K562 (cell line): Measurements from ENCODE around the gene NR3C1. TPM values are rescaled to one million over a fixed set of nuclear protein-coding genes. Genes with fewer than 3 reads are reported as not detected.

Source experiments
- E2F4 ChIP-seq: sonication (generic); formaldehyde crosslinking; IDR thresholded peaks from 2 replicates; pipeline ENCODE4 v1.8.0; 2022; ENCODE audit warnings: mild to moderate bottlenecking, low read depth, missing genetic modification reagents
- FOSL1 ChIP-seq: fragments of 200-800 bp; sonication (Bioruptor generic); conservative IDR thresholded peaks from 2 replicates; pipeline ENCODE4 v1.6.1; 2016; ENCODE audit warnings: missing genetic modification characterization, missing compliant biosample characterization
- GTF2B ChIP-seq: IDR thresholded peaks from 2 replicates; pipeline ENCODE4 v1.6.1; 2011; ENCODE audit not compliant: insufficient read length; ENCODE audit errors: extremely low read depth
- NEUROD1 ChIP-seq: fragments of 150-350 bp; IDR thresholded peaks from 2 replicates; pipeline ENCODE4 v1.6.1; 2014; ENCODE audit warnings: borderline replicate concordance, low read length, low read depth; ENCODE audit not compliant: partially characterized antibody
- NR3C1 ChIP-seq: sonication (generic); formaldehyde crosslinking; IDR thresholded peaks from 2 replicates; pipeline ENCODE4 v1.8.1; 2022; ENCODE audit warnings: missing genetic modification reagents
- PRPF4 ChIP-seq: fragments of 200-400 bp; formaldehyde crosslinking; IDR thresholded peaks from one replicate; pipeline ENCODE4 v1.6.1; 2017; ENCODE audit warnings: low read length, low read depth, mild to moderate bottlenecking; ENCODE audit not compliant: insufficient read depth, poor library complexity, severe bottlenecking
- TCFL5 ChIP-seq: fragments of 250-450 bp; sonication (Bioruptor Pico); conservative IDR thresholded peaks from 2 replicates; pipeline ENCODE4 v1.6.1; 2021; ENCODE audit warnings: mild to moderate bottlenecking, moderate library complexity, matching md5 sums
- ZBTB40 ChIP-seq, 2 experiments: fragments of 450-650 bp in 1 of 2; sonication (generic) in 1 of 2; formaldehyde crosslinking in 1 of 2; IDR thresholded peaks; 2 replicates each; pipeline versions ENCODE4 v1.7.1 to v1.9.0; 2016 to 2022; ENCODE audit warnings: inconsistent platforms in 1 of 2, mild to moderate bottlenecking in 1 of 2, missing genetic modification reagents in 1 of 2
- ZNF184 ChIP-seq: sonication (generic); formaldehyde crosslinking; IDR thresholded peaks from 2 replicates; pipeline ENCODE4 v1.5.0; 2020; ENCODE audit warnings: missing genetic modification reagents
- ZNF197 ChIP-seq: fragments of 200-800 bp; sonication (Bioruptor generic); IDR thresholded peaks from 2 replicates; pipeline ENCODE4 v1.6.1; 2016; ENCODE audit warnings: low read depth, missing genetic modification characterization, missing compliant biosample characterization
- polyA plus RNA-seq, 8 experiments: library from polyadenylated mRNA; depleted of rRNA in 4 of 8; stranded (reverse) in 5 of 8; unstranded in 3 of 8; fragments of >200 nt; fragmentation: Nextera tagmentation in 2 of 8; fragmentation: Illumina TruSeq in 1 of 8; extraction: Ambion mirVana in 2 of 8; extraction: Trizol in 1 of 8; gene quantifications; 2 replicates each; pipeline versions ENCODE4 v1.2.1 to v1.2.3, GENCODE V29; 2011 to 2014; ENCODE audit warnings: inconsistent platforms in 1 of 8, missing spikeins in 1 of 8
- total RNA-seq, 7 experiments: library from RNA; depleted of rRNA in 6 of 7; stranded (reverse); fragments of >200 nt in 6 of 7; fragmentation: Illumina TruSeq in 2 of 7; extraction: Trizol in 2 of 7; gene quantifications; 2 replicates each; pipeline versions ENCODE4 v1.2.1 to v1.2.3, GENCODE V29; 2011 to 2021; ENCODE audit warnings: low replicate concordance in 1 of 7
- TF ChIP-seq, protein P1 (sequence below): fragments of 450-650 bp; formaldehyde crosslinking; IDR thresholded peaks from 2 replicates; pipeline ENCODE4 v1.4.0; 2020; ENCODE audit warnings: mild to moderate bottlenecking, moderate library complexity
- TF ChIP-seq, protein P2 (sequence below): sonication (generic); formaldehyde crosslinking; IDR thresholded peaks from 2 replicates; pipeline ENCODE4 v1.8.1; 2023; ENCODE audit warnings: mild to moderate bottlenecking, missing genetic modification reagents, moderate library complexity

The NR3C1 gene
- total and polyA plus RNA-seq, 9 of the 15 experiments (the other 6 are each of a cell fraction or from before 2014, with no cell fraction given), result 8.2 to 36.0 (median 15.0) TPM

GRCh38 chr5:143262393-143263174 lies 140.9 kb downstream of the NR3C1 start (continued):
- TF ChIP-seq ZBTB40 (IDR thresholded peaks at IDR 0.05) (no peak), ZBTB40 (CRISPR knock-in tag; IDR thresholded peaks at IDR 0.05) (no peak), NR3C1 (CRISPR knock-in tag) (no peak), TCFL5 (CRISPR knock-in tag) (no peak), NEUROD1 (no peak), GTF2B (no peak), FOSL1 (tag) (peak; percentile 98), PRPF4 (no peak), ZNF184 (no peak), E2F4 (no peak), ZNF197 (CRISPR knock-in tag) (no peak)
- TF ChIP-seq, protein P1, sequence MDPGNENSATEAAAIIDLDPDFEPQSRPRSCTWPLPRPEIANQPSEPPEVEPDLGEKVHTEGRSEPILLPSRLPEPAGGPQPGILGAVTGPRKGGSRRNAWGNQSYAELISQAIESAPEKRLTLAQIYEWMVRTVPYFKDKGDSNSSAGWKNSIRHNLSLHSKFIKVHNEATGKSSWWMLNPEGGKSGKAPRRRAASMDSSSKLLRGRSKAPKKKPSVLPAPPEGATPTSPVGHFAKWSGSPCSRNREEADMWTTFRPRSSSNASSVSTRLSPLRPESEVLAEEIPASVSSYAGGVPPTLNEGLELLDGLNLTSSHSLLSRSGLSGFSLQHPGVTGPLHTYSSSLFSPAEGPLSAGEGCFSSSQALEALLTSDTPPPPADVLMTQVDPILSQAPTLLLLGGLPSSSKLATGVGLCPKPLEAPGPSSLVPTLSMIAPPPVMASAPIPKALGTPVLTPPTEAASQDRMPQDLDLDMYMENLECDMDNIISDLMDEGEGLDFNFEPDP (CRISPR knock-in tag), result no peak
- TF ChIP-seq, protein P2, sequence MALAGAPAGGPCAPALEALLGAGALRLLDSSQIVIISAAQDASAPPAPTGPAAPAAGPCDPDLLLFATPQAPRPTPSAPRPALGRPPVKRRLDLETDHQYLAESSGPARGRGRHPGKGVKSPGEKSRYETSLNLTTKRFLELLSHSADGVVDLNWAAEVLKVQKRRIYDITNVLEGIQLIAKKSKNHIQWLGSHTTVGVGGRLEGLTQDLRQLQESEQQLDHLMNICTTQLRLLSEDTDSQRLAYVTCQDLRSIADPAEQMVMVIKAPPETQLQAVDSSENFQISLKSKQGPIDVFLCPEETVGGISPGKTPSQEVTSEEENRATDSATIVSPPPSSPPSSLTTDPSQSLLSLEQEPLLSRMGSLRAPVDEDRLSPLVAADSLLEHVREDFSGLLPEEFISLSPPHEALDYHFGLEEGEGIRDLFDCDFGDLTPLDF, result no peak
